GM12873 (cell line): Measurements from ENCODE around the gene TOMM70.

Experiments used
- TF ChIP-seq, protein P1 (sequence below): IDR thresholded peaks from 2 replicates; pipeline ENCODE4 v1.5.1; 2012; ENCODE audit warnings: low read depth, mild to moderate bottlenecking, moderate library complexity, low read length, control low read depth; ENCODE audit not compliant: insufficient read depth; ENCODE audit errors: missing control alignments

Gene TOMM70

DNA sequence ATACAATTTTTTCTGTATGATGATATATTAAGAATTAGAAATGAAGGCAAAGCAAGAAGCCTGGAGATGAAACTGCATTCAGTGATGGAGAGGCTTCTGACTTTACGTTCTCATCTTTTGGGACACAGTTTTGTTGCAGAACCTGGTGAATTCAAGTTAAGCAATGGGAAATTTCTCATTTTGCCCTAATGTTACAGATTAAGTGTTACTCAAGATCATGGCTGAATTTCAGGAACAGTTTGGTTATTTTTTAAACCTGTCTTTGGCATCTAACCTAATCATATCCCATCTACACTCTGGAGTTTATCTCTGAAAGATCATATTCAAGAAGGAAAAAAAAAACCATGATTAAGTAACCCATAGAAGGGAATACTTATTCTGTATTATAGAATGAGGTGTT, 60.4 kb downstream of the TOMM70 start:
- TF ChIP-seq, protein P1, sequence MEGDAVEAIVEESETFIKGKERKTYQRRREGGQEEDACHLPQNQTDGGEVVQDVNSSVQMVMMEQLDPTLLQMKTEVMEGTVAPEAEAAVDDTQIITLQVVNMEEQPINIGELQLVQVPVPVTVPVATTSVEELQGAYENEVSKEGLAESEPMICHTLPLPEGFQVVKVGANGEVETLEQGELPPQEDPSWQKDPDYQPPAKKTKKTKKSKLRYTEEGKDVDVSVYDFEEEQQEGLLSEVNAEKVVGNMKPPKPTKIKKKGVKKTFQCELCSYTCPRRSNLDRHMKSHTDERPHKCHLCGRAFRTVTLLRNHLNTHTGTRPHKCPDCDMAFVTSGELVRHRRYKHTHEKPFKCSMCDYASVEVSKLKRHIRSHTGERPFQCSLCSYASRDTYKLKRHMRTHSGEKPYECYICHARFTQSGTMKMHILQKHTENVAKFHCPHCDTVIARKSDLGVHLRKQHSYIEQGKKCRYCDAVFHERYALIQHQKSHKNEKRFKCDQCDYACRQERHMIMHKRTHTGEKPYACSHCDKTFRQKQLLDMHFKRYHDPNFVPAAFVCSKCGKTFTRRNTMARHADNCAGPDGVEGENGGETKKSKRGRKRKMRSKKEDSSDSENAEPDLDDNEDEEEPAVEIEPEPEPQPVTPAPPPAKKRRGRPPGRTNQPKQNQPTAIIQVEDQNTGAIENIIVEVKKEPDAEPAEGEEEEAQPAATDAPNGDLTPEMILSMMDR = no peak

DNA sequence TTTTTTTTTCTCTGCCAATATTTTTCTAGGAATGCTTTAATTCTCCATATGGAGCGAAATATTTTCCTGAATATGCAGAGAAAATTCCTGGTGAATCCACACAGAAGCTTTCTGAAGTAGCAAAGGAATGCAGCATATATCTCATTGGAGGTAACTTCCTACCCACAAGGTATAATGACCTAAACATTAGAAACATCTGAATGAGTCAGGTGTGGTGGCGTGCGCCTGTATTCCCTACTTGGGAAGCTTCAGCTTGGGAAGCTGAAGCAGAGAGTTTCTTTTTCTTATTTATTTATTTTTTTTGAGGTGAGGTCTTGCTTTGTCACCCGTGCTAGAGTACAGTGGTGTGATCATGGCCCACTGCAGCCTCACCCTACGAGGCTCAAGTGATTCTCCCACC, 61.1 kb downstream of the TOMM70 start:
- TF ChIP-seq, protein P1 = no peak

DNA sequence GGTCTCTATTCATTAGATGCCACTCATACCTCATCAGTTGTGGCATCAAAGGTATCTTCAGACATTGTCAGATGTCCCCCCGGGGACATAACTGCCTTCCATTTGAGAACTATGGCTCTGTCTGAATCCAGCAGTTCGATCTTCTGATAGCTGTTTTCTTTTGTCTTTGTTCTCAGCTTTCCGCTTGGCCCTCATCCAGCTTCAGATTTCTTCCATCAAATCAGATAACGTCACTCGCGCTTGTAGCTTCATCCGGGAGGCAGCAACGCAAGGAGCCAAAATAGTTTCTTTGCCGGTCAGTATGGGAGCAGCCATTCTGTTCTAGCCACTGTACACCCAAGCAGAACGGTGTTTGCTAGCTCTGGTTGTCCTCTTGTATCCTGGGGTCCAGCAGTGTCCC, 62.0 kb downstream of the TOMM70 start:
- TF ChIP-seq, protein P1 = no peak

GRCh38 chr3:100335434-100335833, 65.5 kb downstream of the TOMM70 start:
- TF ChIP-seq, protein P1 = no peak

DNA sequence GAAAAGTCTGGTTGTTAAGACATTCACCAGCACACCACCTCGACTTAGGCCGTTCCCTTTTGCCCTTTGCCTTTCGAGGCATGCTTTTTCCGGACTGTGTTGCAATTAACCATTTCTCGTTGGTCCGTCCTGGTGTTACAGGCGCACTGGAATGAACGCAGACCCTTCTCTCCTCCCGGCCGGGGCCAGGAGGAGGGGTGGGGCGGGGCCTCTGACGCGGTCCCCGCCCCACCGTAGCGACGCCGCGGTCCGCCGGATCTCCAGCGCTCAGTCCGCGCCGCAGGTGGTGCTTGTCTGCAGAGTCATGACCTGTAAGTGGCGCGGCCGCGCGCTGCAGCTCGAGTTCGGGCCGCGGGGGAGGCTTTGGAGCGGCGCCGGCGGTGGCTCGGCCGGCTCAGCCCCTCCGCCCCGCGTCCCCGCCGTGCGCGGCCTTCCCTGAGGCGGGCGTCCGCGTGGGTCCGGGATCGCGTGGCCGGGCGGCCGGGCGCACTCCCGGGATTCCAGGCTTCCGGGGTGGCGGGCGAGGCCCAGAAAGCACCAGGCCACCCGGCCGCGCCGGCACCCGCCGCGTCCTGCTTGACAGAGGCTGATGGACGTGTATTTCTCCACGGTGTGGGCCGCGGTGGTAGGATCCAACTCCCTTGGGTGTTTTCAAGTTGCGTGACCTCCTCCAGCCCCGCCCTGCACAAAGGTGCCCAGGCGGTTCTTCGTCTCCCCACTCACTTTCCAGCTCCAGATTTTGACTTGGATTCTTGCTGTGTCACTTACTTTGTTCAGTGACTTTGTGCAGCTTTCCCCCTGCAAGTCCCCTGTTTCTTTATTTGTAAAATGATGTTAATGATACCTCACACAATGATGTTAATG, 66.2 kb downstream of the TOMM70 start, which contains the start of gene NIT2:
Gene NIT2 (plus strand): TSS at position 270 of the 864 bp plus-strand sequence. CDS start 35 bp downstream, at position 305.
- TF ChIP-seq, protein P1 = no peak

- TF ChIP-seq, protein P1 = no peak
Measured at GRCh38 chr3:100333970-100334487, 66.9 kb downstream of the TOMM70 start.

- TF ChIP-seq, protein P1 = no peak
Measured at GRCh38 chr3:100333051-100333450, 67.8 kb downstream of the TOMM70 start.
